Activated naive CD4-positive, alpha-beta T cell treated with Interleukin-2 at 50 U/mL for 16 hours (primary cell): ENCODE data around the gene ORM2.
"Not testable (repeated sequence)": the region's sequence is repeated elsewhere in the genome, so short reads cannot be mapped to it uniquely, and the experiment has no call there.

ENCODE experiments used
- DNase-seq: peaks from one replicate; pipeline ENCODE4 v3.0.0-alpha.2; 2020

The ORM2 gene

DNA sequence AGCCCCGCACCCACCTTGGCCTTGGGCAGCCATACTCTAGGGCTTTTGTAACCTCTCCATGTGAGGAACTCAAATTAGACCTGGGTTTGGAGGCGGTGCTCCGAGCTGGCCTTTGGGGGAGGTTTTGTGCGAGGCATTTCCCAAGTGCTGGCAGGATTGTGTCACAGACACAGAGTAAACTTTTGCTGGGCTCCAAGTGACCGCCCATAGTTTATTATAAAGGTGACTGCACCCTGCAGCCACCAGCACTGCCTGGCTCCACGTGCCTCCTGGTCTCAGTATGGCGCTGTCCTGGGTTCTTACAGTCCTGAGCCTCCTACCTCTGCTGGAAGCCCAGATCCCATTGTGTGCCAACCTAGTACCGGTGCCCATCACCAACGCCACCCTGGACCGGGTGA lies at the start of gene ORM2:
Gene ORM2, plus strand, starts transcription at position 245 of the 398 bp plus-strand sequence. Its CDS starts 36 bp downstream, at position 281.
- not testable (repeated sequence) for DNase-seq

GRCh38 chr9:114280636-114281472 lies 48.8 kb upstream of the ORM2 start:
- no peak for DNase-seq

- no peak for DNase-seq
Observed at GRCh38 chr9:114281473-114282103, 48.1 kb upstream of the ORM2 start.

- DNase-seq = no peak
Observed at GRCh38 chr9:114282104-114282485, 47.6 kb upstream of the ORM2 start.

DNA sequence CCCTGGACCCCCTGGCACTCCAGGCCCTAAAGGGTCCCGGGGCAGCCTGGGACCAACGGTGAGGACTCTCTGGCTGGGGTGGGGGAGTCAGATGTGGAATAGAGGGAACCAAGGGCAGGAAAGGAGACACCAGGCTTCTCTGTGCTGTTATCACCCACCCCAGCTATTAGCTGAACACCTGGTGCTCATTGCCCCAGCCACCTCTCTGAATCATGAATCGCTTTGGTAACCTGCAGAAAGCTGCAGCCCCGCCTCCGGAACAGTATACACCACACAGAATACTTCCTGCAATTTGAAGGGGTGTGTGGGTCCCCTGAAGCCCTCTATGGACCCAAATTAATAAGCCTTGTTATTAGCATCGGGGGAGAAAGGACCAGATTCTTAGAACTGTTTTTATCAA lies 47.2 kb upstream of the ORM2 start:
- DNase-seq = no peak

DNA sequence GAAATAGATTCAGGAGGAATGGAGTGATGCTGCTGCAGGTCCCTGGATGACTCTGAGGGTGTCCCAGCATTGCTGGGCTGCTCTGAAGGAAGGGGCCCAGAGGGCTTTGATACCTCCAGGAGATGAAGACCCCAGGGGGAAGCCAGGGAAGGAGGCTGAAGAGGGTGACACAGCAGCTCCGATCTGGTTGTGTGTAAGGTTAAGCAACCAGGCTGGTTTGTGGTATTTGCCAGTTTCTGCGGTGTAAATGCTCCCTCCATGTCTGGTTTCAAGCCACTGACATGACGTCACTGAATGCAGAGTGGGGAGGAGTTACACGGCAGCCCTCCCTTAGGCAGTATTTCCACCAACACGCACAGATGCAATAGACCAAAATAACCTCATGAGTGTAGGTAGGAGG lies 46.7 kb upstream of the ORM2 start:
- DNase-seq = no peak

- no peak for DNase-seq
Observed at GRCh38 chr9:114283551-114284111, 46.0 kb upstream of the ORM2 start.

- no peak for DNase-seq
Observed at GRCh38 chr9:114284316-114285060, 45.2 kb upstream of the ORM2 start.

GRCh38 chr9:114285166-114285867 lies 44.4 kb upstream of the ORM2 start:
- DNase-seq = no peak

GRCh38 chr9:114286146-114286679 lies 43.5 kb upstream of the ORM2 start:
- no peak for DNase-seq

DNA sequence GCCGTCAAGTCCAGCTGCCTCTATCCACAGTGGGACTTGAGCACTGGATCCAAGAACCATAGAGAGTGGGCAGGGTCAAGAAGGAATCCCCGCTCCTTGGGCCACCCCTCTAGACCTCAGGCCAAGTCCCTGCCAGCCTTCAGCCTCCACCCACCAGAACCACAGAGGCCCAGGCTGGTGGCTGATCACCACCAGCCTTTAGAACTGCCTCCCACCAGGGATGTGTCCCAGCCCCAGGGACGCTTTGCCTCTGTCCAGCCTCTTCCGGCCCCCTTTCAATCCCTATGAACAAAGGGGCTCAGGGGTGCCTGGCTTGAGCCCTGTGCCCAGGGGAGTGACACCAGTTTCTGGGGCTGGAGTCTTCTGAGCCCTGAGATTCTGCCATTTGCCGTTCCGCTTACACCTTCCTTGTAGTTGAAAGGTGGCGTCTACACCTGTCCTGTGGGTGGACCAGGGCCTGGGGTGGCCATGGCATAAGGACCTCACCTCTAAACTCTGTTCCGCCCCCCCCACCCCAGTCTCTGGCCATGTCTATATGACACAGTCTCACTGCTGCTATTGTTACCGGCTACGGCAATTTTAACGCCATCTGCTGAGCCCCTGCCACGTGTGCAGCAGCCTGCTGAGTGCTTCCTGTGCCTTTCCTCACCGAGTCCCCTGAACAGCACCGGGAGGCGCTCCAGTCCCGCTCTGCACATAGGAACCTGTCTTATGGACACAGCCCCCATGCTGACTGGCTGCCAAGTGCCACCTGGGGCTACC lies 42.5 kb upstream of the ORM2 start:
- DNase-seq = no peak

DNA sequence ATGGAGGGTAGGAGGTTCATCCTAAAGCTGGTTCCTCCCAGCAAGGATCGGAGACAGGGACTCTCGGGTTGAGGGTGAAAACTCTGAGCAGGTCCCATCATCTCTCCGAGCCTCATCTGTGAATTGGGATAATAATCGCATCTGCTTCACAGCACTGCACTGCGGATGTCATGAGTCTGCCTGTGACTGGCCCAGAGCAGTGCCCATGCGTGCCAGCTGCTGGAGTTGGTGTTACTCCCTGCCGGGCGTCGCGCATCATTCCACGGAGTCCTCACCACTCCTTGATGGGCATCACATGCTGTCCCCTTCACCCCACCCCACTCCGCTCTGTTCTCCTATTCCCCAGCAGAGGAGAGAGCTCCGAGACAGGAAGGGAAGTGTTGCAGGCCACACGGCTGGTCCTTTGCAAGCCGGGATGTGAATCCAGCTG lies 41.9 kb upstream of the ORM2 start:
- no peak for DNase-seq

DNA sequence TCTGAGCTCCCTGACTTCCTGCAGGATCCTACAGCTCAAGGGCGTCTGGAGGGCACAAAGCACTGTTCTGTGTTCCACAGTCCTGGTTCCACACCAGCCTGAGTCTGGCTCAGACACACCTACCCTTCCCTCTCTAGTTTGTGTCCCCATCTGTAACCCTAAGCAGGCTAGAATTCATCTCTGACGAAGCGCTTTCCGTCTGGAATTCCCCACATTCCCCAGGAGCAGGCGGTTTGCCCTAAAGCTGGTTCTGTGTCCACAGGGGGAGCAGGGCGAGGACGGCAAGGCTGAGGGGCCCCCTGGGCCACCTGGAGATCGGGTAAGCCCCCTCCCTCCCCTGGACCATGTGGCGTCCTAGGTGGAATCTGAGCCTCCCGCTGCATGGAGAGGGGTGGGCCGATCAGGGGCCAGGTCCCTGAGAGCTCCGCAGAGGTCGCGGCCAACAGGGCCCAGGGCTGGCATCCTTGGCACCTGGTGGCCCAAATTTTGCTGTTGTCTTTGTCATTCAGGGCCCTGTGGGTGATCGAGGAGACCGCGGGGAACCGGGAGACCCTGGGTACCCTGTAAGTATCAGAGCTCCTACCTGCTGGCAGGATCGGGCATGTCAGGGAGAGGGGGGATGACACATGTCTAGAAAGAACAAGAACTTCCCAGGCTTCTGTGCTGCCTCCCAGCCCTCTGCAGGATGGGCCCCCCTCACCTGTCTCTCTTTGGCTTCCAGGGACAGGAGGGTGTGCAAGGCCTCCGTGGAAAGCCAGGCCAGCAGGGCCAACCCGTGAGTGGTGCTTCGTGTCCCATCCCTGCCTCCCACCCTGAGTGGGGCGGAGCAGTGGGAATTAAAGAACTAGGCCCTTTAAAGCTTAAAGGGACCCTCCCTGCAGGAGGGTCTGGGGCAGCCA lies 41.2 kb upstream of the ORM2 start:
- DNase-seq = no peak

GRCh38 chr9:114289106-114289505 lies 40.6 kb upstream of the ORM2 start:
- no peak for DNase-seq

DNA sequence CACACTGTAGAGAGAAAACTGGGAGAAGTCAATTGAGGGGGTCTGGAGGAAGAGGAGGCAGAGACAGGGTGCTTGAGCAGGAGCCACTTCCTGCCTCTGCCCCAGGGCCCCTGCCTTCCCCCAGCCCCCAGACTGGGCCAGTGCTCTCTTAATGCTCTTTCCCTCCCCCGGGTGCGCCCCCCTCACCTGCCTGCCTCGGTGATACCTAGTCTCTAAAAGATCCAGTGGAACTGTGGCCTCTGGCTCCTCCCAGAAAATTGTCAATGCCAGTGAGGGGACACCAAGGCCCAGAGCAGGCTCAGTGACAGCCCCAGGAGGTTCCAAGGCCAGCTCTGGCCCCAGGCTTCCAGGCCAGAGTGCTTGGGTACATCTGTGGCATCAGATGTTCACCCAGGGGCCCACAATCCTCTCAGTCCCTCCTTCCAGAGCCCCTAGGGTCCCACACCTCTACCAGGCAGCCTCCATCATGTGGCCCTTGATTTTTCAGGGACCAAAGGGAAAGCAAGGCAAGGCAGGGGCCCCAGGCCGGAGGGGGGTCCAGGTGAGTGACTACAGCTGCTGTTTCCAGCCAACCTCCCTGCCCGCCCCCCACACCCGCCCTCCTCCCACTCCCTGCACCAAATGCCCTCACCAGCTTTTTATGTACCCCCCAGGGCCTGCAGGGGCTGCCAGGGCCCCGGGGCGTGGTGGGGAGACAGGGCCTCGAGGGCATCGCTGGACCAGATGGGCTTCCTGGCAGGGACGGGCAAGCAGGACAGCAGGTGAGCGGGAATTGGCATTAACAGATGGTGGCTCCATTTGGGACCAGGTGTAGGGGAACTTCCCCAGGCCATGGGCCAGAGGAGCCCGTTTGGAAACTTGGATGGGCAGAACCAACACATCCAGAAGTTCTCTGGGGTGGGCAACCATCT lies 39.8 kb upstream of the ORM2 start:
- no peak for DNase-seq

DNA sequence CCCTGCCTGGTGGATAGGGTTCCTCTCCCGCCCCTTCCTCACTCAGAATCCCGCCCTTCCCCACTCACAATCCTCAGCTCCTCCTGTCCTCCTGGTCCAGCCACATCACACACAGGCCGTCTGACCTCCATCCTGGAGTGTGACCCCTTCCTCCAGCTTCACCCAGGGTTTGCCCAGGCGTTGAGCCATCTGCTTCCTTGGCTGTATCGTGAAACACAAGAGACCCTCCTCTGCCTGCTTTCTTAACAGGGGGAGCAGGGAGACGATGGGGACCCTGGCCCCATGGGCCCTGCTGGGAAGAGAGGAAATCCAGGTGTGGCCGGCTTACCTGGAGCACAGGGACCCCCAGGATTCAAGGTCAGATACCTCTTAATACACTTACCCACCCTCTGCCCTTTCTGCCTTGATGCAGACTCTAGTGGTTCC lies 39.1 kb upstream of the ORM2 start:
- no peak for DNase-seq

- DNase-seq = peak; percentile 72
Observed at GRCh38 chr9:114291064-114291474, 38.6 kb upstream of the ORM2 start.

DNA sequence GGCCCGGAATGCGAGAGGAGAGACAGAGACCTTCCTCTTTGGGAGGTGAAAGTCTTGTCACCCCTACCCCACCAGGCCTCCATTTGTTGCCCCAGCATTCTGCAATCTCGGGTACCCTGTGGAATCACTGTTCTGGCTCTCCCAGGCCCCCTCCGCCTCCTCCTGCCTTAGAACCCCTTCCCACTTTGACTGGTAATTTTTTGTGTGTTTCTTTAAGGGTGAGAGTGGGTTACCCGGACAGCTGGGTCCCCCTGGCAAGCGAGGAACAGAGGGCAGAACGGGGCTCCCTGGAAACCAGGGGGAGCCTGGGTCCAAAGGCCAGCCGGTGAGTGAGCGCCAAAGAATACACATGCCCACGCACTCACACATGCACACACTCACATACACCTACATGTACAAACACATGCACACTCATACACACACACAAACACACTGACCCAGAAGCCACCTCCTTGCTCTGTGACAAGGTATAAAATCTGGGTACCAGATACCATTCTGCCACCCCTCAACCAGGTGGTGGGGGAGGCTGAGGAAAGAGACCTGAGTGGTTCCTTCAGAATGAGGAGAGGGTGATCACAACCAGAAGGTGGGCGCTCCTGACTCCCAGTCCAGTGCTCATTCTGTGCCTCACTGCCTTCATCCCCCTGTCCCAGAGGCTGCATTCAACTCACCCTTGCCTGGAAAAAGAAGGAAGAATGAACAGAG lies 37.6 kb upstream of the ORM2 start:
- DNase-seq = no peak

GRCh38 chr9:114294664-114295063 lies 35.0 kb upstream of the ORM2 start:
- no peak for DNase-seq
